GM21737 (cell line): ENCODE results near the gene C1QTNF1.
A peak's percentile ranks its signal among the peaks of the same experiment; 100 is the strongest.
"Not testable (repeated sequence)": the region's sequence is repeated elsewhere in the genome, so short reads cannot be mapped to it uniquely, and the experiment has no call there.

Source experiments
- ATAC-seq: cut with Tn5 transposase; IDR thresholded peaks from one replicate; pipeline ENCODE4 v1.9.1; 2021; ENCODE audit warnings: mild to moderate bottlenecking, moderate library complexity; ENCODE audit not compliant: unreplicated experiment

C1QTNF1 gene

DNA sequence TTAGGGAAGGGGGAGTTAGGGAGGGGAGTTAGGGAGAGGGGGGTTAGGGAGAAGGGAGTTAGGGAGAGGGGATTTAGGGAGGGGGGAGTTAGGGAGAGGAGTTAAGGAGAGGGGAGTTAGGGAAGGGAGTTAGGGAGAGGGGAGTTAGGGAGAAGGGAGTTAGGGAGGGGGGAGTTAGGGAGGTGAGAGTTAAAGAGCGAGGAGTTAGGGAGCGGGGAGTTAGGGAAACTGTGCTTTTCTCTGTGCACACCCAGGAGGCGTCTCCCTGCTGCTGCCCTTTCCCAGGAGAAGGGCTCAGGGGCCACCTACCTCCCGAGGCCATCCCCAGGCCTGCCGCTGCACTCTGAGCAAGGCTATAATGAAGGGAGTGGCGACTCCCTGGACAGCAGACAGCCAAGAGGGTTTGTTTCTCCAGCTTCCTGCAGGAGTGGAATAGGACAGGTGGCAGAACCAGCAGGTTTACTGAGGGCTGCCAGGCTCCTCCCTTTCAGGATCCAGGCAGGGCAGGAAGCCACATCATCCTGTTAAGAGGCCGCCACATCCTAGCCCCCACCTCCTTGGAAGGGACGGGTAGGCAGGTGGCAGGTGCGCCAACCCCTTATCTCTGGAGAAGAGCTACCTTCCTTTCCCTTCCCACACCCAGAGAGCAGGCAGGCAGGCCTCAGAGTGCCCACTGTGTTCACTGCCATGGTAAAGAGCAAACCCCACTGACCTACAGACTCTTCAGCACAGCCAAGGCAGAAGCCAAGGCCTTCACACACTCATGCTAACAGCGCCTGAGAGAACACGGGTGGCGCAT is 18.7 kb upstream of the C1QTNF1 start:
- no peak for ATAC-seq

DNA sequence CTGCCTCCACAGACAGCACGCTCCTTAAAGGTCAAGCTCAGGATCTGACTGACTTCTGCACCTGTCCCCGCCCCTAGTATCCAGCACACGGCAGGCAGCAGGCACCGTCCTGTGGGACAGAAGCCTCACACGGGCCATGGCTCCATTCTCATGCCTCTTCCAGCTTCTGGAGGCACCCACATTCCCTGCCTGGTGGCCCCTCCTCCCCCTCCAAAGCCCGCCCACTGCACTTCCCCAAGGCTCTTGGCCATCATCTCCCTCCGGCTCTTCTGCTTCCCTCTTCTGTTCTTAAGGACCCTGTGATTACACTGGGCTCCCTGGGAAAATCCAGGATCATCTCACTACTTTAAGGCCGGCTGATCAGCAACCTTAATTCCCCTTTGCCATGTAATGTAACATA is 17.9 kb upstream of the C1QTNF1 start:
- no peak for ATAC-seq

DNA sequence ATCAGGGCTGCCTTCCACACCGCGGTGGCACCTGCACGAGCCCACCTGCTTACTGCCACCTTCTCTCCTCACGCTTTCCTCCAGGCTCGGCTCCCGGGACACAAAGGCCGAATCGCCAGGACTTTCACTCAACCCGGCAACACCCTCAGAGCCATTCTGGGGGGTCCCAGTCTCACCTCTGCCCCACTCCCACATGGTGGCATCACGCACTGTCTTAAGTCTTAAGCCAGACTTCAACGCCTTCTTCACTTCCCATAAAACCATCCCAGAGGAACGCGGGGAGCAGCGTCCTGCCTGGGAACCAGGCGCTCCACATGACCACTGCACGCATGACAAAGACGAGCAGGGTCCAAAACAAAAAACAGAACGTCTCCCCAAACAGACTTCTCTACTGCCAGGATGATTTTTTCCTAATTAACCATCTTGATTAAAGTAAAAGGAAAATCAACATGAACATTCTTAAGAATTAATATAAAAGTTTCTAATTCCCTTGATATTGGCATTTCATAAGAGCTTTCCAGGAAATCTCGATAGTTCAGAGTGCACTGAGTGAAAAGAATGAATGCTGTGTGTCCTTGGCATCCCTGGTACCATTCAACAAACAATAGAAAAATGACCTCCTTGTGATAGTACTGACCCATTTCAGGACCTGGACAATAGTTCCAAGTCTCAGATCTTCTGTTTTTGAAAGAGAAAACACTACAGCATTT is 17.0 kb upstream of the C1QTNF1 start:
- ATAC-seq, result no peak

DNA sequence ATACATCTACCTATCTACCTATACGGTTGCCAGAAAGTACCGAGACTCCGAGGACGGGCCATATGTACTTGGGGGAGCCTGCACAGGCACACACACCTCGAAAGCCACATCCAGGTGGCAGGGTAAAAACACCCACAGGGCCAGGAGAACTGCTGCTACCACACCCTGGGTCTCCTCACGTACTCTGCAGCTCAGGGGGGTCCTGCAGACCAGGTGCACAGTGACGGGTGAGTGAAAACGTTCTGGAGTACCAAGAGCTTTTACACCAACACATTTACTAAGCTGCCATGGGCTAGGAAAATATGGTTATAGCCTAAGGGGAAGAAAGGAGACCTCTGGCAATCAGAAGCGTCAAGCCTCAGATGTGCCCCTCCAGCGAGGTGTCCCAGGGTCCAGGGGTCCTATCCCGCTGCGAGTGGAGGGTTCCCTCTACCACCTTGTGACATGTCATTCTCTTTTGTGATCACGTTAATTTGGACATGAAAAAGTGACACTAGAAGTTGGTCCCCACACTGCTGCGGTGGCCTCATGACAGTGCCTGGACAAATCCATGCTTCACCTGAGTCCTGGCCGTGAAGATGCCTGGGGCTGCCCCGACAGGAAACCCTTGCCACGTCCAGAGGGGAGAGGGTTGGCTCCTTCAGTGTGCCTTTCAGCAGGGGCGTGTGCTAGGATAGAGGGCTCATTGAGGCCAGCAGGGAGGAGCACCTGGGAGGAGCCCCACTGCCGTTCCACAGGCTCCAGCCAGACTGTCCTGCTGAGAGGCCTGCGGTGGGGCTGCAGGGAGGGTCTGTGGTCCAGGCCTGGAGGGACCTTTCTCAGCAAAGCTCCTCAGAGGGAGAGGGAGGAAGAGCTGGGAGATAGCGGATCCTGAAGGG is 16.2 kb upstream of the C1QTNF1 start:
- no peak for ATAC-seq

DNA sequence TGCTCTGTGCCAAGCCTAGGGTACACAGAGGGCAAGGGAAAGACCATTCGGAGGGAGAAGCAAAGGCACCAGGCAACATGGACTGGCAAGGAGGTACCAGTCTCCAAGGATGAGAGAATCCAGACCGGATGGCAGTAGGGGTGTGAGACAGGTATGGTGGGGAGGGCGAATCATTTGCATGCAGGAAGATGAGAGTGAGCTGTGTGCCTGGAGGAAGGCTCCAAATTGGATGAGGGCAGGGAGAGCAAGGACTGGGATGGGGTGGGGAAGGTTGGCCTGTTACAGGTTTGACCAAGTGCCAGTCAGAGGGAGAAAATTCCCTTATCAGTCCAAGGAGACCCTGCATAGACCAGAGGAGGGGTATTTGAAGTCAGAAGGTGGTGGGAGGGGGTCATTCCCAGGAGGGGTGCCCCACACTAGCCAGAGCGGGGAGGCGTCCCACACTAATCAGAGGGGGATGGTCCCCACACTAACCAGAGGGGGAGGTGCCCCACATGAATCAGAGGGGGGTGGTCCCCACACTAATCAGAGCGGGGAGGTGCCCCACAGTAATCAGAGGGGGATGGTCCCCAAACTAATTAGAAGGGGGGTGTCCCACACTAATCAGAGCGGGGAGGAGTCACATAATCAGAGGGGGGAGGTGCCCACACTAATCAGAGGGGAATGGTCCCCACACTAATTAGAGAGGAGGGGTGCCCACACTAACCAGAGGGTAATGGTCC is 15.1 kb upstream of the C1QTNF1 start:
- ATAC-seq, result no peak

DNA sequence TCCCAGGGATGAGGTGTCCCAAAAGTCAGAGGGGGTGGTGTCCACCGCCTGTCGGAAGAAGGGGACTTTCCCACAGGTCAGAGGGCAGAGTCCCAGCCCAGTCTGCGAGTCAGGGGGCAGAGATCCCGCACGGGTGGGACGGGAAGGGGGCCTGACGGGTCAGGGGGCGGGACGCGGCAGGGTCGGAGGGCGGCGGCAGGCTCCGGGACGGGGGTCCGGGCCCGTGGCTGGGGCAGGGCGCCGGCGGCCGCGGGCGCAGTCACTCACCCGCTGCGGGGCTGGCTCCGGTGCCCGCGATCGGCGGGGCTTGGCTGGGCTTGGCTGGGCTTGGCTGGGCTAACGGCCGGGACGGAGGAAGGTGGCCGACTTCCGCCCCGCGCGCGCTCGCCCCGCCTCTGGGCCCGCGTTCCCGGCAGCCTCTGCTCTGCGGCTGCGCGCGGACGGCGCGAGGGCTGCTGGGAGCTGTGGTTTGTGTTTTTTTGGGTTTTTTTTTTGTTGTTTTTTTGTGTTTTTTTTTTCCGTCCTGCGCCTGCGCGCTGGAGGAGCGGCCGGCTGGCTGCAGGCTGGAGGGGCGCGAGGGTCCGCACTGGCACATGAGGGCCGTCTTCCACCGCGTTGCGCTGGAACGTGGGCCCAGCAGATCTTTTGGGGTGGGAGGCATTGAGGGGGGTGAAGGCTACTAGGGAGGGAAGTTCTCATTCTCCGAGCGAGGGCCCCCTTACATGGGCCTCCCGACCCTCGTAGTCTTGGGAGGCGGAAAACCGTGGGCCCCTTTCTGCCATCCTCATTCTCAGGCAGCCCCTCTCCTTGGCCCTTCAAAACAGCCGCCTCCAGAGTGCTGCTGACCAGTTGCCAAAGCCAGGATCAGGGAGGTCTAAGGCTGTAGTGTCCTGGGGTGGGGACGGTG is 14.3 kb upstream of the C1QTNF1 start, which contains the start of gene CANT1:
TSS of gene CANT1 (minus strand) at position 368 of the 907 bp plus-strand sequence. CDS start 12,142 bp downstream, outside the sequence.
- peak; percentile 87 for ATAC-seq

DNA sequence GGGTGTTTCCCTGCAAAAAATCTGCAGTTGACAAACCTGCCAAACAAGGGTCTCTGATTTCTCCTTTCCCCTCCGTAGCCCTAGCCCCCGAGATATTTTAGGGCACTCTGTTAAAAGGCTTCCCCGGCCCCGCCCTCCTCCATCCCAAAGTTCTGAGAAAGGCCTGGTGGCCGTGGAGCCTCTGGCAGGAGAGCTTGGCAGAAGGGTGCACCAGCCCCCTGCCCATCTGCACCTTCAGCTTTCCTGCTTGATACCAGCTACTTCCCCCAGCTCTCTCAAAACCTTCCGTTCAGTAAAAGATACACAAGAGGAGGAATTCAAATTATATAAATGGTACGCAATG is 13.7 kb upstream of the C1QTNF1 start:
- ATAC-seq, result no peak

DNA sequence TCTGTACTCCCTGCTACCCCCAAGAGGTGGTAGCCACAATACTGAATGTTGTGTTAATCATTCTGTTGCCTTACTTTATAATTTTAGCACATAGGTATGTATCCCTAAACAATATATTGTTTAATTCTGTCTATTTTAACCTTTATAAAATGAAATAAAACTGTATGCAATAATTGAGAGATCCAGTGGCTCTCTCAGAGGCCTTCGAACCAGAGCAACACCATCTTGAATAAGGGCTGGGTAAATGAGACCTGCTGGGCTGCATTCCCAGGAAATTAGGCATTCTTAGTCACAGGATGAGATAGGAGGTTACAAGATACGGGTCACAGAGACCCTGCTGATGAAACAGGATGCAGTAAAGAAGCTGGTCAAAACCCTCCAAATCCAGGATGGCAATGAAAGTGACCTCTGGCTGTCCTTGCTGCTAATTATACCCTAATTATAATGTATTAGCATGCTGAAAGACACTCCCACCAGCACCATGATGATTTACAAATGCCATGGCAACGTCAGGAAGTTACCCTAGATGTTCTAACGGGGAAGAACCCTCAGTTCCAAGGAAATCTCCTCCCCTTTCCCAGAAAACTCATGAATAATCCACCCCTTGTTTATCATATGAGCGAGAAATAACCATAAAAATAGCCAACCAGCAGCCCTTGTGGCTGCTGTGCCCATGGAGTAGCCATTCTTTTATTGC is 12.4 kb upstream of the C1QTNF1 start:
- no peak for ATAC-seq

DNA sequence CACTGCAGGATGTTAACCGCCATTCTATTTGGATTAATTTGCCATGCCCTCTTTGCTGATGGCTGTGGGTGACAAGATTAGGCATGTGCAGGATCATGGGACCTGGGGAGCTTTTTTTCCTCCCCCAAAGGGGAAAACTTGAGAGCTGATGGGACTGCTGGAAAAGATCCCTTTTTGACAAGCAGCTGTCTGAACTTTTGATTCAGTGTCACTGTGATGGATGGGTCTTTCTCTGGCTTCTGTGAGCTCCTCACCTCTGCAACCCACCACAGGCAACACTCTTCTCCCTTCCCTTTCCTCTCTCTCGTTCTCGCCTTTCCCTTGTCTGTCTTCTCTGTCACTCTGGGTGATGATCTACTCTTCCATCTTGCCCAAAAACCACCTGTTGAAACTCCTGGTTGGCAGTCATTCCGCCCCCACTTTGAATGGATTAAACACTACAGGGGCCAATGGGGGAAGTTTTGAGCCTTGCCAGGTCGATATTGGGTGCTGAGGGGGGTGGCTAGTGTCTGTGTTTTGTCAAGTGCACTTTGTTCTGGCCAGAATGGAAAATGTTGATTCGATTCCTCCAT is 11.3 kb upstream of the C1QTNF1 start:
- no peak for ATAC-seq

DNA sequence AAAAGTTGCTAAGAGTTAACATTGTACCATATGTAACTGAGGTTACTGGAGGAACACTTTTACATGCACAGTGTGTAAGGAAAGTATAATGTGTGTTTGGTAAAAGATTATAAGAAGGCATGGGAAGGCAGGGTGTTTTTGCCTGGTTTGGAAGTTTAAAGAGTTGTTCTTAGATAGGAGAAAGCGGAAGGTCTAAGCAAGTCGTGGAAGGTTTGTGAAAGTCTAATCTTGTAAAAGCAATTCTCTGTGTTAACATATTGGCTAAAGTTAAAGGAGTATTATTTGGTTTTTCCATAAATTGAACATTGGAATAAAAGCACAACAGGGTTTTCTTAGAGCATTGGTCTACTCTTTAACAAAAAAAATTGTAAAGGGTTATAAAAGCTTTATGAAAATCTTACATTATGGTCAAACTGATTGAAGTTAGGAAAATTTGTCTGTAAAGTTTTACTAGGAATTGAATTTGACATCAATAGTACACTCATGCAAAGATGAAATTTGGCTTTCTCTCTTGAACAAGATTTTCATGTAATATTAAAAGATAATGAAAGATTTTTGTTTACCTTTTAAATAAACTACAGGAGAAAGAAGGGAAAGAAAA is 9.7 kb upstream of the C1QTNF1 start:
- no peak for ATAC-seq

DNA sequence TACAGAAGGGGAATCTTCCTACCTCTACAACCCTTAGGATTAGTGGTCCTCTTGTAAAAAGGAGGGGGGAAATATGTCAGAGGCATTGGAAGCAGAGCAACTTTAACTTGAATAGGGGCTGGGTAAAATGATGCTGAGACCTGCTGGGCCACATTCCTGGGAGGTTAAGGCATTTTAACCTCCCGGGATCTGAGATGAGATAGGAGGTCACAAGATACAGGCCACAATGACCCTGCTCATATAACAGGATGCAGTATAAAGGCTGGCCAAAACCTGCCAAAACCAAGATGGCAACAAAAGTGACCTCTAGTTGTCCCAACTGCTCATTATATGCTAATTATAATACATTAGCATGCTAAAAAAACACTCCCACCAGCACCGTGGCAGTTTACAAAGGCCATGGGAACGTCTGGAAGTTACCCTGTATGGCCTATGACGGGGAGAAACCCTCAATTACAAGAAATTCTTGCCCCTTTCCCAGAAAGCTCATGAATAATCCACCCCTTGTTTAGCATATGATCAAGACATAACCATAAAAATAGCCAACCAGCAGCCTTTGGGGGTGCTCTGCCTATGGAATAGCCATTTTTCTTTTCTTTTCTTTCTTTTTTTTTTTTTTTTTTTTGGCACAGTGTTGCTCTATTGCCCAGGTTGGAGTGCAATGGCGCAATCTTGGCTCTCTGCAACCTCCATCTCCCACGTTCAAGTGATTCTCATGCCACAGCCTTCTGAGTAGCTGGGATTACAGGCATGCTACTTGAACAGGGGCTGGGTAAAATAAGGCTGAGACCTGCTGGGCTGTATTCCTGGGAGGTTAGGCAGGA is 6.2 kb upstream of the C1QTNF1 start:
- no peak for ATAC-seq

DNA sequence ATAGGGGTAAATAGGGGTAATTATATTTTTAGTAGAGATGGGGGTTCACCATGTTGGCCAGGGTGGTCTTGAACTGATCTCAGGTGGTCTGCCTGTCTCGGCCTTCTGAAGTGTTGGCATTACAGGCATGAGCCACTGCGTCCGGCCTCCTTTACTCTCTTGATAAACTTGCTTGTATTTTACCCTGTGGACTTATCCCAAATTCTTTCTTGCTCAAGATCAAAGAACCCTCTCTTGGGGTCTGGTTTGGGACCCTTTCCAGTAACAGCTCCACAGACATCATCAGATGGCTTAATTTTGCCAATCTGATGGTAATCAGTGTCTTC is 5.6 kb upstream of the C1QTNF1 start:
- no peak for ATAC-seq

DNA sequence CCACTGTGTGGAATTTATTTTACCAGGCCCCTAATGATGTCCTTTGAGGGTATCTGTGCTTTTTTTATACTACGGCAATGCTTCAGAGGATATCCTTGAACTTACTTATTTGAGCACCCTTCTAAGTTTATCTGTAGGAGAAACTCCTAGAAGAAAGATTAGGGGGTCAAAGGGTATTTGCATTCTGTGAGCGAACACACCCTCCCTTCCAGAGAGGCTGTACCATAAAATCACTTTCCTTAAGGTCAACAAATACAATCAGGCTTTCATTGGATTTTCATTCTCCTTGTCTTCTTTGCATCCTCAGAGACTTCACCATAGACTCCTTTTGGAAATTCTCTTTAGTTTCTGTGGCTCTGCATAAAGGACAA is 4.7 kb upstream of the C1QTNF1 start:
- no peak for ATAC-seq

DNA sequence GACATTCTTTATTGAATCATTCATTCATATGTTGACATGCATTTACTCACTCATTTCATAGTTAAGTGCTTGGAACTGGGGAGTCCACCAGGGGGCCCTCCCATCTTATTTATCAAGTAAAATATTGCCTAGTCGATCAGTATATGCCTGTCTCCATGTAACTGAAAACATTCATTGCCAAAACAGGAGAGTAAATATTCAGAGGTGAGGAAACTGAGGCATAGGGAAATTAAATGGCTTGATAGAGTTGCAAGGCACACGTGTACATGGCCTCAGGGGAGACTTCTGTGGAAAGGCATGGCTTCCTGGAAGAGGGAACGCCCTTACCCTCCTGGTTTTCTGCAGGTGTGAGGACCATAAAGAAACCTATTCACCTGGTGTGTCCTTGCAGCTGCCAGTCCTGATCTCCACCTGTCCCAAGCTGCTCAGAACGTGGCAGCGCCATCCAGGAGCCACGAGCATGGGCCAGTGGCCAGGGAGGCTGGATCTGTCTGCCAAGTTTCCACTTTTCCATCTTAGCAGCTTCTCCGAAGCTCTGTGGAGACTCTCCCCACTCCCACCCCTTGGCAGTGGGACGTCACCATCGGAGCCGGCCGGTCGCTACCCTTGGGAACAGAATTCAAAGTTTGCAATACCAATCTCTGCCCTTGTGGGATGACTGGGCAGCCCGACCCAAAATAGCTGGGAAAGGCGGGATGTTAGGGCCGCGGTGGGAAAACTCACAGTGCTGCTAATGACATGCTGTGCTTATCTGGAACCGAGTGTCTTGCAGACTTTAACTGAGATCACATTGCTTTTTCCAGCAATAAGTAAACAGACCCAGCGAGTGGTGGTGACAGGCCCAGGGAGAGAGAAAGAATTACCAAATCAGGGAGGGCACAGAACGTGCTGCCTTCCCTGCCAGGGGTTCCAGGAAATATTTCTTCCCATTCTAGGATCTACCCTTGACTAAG is 4.1 kb upstream of the C1QTNF1 start:
- ATAC-seq, result no peak

DNA sequence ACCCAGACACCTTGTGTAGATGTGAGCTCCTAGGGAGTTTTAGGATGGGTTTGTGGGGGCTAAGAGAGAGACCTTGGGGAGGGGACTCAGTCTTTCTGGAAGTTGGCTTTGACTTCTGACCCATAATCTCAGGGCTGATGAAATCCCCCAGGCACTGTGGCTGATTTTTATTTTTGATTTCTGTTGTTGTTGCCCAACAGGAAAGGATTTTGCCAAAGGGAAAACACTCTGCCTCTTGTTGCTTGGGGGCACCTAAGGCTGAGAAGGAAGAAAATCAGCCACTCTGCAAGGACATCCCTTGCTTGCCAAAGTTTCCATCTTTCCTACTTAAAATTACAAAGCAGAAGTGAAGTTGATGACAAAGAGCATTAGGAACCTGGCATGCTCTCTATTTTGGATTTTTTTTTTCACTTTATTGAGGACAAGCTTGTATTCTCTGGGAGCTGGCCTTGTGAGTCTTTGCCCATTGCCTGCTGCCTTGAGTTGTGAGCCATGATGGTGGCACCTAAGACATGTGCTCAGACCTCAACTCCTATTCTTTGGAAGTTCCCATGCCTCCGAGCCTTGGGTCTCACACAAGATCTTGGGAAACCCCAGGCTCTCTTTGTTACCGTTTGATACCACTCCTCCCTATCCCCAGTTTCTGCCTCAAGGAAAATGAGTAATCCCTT is 3.2 kb upstream of the C1QTNF1 start:
- no peak for ATAC-seq

DNA sequence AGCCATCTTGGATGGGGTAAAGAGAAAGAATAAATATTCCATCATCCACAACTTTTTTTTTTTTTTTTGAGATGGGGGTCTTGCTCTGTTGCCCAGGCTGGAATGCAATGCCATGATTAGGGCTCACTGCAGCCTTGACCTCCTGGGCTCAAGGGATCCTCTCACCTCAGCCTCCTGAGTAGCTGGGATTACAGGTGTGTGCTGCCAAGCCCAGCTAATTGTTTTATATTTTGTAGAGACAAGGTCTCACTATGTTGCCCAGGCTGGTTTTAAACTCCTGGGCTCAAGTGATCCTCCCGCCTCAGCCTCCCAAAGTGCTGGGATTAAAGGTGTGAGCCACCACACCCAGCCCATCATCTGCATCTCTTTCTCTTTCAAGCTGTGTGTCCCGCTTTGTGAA is 2.0 kb upstream of the C1QTNF1 start:
- ATAC-seq, result not testable (repeated sequence)
